HepG2 (cell line): ENCODE measurements around the gene TNFSF13B. TPM values are rescaled to one million over a fixed set of nuclear protein-coding genes. Genes with fewer than 3 reads are reported as not detected.

Experiments
- ATAC-seq: fragments of 200-7000 bp; cut with Tn5 transposase; 3 replicates; pipeline ENCODE4 v1.9.1; 2020; ENCODE audit warnings: mild to moderate bottlenecking, moderate library complexity
- BruUV-seq: library from RNA; stranded (reverse); fragments of 400-500 nt; replicated peaks from 2 replicates; lab custom pipeline; 2021; lab: Mats Ljungman, UMichigan
- CTCF ChIA-PET: fragments of 300-600 bp; formaldehyde crosslinking; extraction: SDS; loops from one replicate; lab custom pipeline; 2021; ENCODE audit warnings: low total read pairs, inconsistent platforms, low intra/inter-chr PET ratio; lab: Yijun Ruan, JAX
- POLR2A ChIA-PET: fragments of 350-600 bp; sonication (Branson Sonifier 250); formaldehyde crosslinking; loops from one replicate; lab custom pipeline; 2020; ENCODE audit warnings: antibody characterized with exemption, inconsistent platforms; lab: Yijun Ruan, JAX
- DNase-seq: peaks from one replicate; pipeline ENCODE4 v3.0.0-alpha.2; 2015; ENCODE audit warnings: low spot score
- FAIRE-seq: peaks from 3 replicates; lab custom pipeline; 2011; peaks lifted over from hg19 to GRCh38; lab: Jason Lieb, UNC
- H2AFZ ChIP-seq: one replicate; pipeline ENCODE4 v1.6.1; 2011; ENCODE audit warnings: low read length, inconsistent platforms
- H3K27ac ChIP-seq: fragments of 300-600 bp; 3 replicates; pipeline ENCODE4 v1.8.0; 2011; ENCODE audit warnings: mixed run types, mild to moderate bottlenecking, mixed read lengths, low read length, inconsistent platforms; ENCODE audit not compliant: insufficient read depth; ENCODE audit errors: extremely low read length
- H3K27me3 ChIP-seq, 2 experiments: fragments of 200-600 bp in 1 of 2; 2 replicates in 1 of 2; 3 replicates in 1 of 2; pipeline versions ENCODE4 v1.6.0 to v1.8.0; 2011; ENCODE audit warnings: low read length in 2 of 2, mild to moderate bottlenecking in 2 of 2, moderate library complexity in 2 of 2, inconsistent platforms in 1 of 2; ENCODE audit not compliant: insufficient read depth in 2 of 2, control insufficient read depth in 1 of 2
- H3K36me3 ChIP-seq, 2 experiments: fragments of 200-600 bp in 1 of 2; replicated peaks in 1 of 2; 2 replicates in 1 of 2; 3 replicates in 1 of 2; pipeline versions ENCODE4 v1.5.1 to v1.8.0; 2011; ENCODE audit warnings: low read length in 2 of 2, inconsistent platforms in 1 of 2; ENCODE audit not compliant: insufficient read depth in 2 of 2, control insufficient read depth in 1 of 2
- H3K4me1 ChIP-seq: 2 replicates; pipeline ENCODE4 v1.5.1; 2012; ENCODE audit warnings: low read length, inconsistent platforms; ENCODE audit not compliant: insufficient read depth
- H3K4me2 ChIP-seq: 2 replicates; pipeline ENCODE4 v1.6.0; 2011; ENCODE audit warnings: low read depth, low read length, inconsistent platforms
- H3K4me3 ChIP-seq, 3 experiments: fragments of 200-600 bp in 1 of 3; sonication (generic), shearing (Covaris generic) in 1 of 3; replicated peaks in 1 of 3; 2 replicates each; pipeline ENCODE4 v1.5.1; 2011 to 2016; ENCODE audit warnings: low read length in 3 of 3, inconsistent platforms in 2 of 3, low read depth in 2 of 3, mild to moderate bottlenecking in 2 of 3, control low read depth in 1 of 3, mixed read lengths in 1 of 3; ENCODE audit not compliant: insufficient read depth in 1 of 3
- H3K79me2 ChIP-seq: one replicate; pipeline ENCODE4 v1.6.1; 2011; ENCODE audit warnings: low read length, inconsistent platforms; ENCODE audit not compliant: insufficient read depth
- H3K9ac ChIP-seq: 2 replicates; pipeline ENCODE4 v1.6.0; 2011; ENCODE audit warnings: mild to moderate bottlenecking, low read depth, low read length, inconsistent platforms; ENCODE audit not compliant: insufficient read depth
- H3K9me3 ChIP-seq: 2 replicates; pipeline ENCODE4 v1.5.1; 2012; ENCODE audit warnings: mild to moderate bottlenecking, low read length
- H4K20me1 ChIP-seq: 2 replicates; pipeline ENCODE4 v1.6.0; 2011; ENCODE audit warnings: inconsistent platforms, mild to moderate bottlenecking, low read length, moderate library complexity; ENCODE audit not compliant: insufficient read depth
- PAXIP1 ChIP-seq: sonication (generic); formaldehyde crosslinking; conservative IDR thresholded peaks from 2 replicates; pipeline ENCODE4 v1.4.0; 2020; ENCODE audit warnings: mild to moderate bottlenecking, missing genetic modification reagents, moderate library complexity
- STAG1 ChIP-seq: sonication (generic); formaldehyde crosslinking; IDR thresholded peaks from 2 replicates; pipeline ENCODE4 v1.4.0; 2020; ENCODE audit warnings: missing genetic modification reagents
- TFAP4 ChIP-seq: sonication (generic); IDR thresholded peaks from 2 replicates; pipeline ENCODE4 v1.6.1; 2016; ENCODE audit warnings: low read depth, borderline replicate concordance
- TOE1 ChIP-seq: sonication (generic); formaldehyde crosslinking; IDR thresholded peaks from 2 replicates; pipeline ENCODE4 v1.4.0; 2020; ENCODE audit warnings: mild to moderate bottlenecking, missing genetic modification reagents
- ZNF101 ChIP-seq: sonication (generic); formaldehyde crosslinking; IDR thresholded peaks from 2 replicates; pipeline ENCODE4 v1.4.0; 2020; ENCODE audit warnings: mild to moderate bottlenecking, low read depth, missing genetic modification reagents, borderline replicate concordance
- ZNF136 ChIP-seq: sonication (generic); formaldehyde crosslinking; IDR thresholded peaks from 2 replicates; pipeline ENCODE4 v1.8.1; 2022; ENCODE audit warnings: low read depth, mild to moderate bottlenecking, moderate library complexity, missing genetic modification reagents
- ZNF224 ChIP-seq: sonication (generic); formaldehyde crosslinking; IDR thresholded peaks from 2 replicates; pipeline ENCODE4 v1.5.0; 2020; ENCODE audit warnings: mild to moderate bottlenecking, missing genetic modification reagents
- ZNF44 ChIP-seq: sonication (generic); formaldehyde crosslinking; IDR thresholded peaks from 2 replicates; pipeline ENCODE4 v1.5.1; 2020; ENCODE audit warnings: mild to moderate bottlenecking, missing genetic modification reagents
- ZSCAN29 ChIP-seq: sonication (generic); formaldehyde crosslinking; conservative IDR thresholded peaks from 2 replicates; pipeline ENCODE4 v1.4.0; 2020; ENCODE audit warnings: mild to moderate bottlenecking, missing genetic modification reagents
- WGBS: methylation state at CpG from one replicate; pipeline ENCODE4 v1.1.6; 2017; ENCODE audit warnings: low lambda C conversion rate; 5-methylcytosine and 5-hydroxymethylcytosine counted together
- in situ Hi-C: cut with HindIII; loops from 2 replicates; pipeline ENCODE4 v1.10.0; 2017; ENCODE audit warnings: low pct_unique_long_range_greater_than_20kb; ENCODE audit not compliant: extremely low pct_ligation_motif_present
- intact Hi-C: fragments of 100-400 bp; cut with micrococcal nuclease; formaldehyde crosslinking; loops from one replicate; pipeline ENCODE4 v1.10.0; 2022; ENCODE audit not compliant: unreplicated experiment
- polyA plus RNA-seq, 8 experiments: library from polyadenylated mRNA; depleted of rRNA in 3 of 8; stranded (reverse) in 7 of 8; unstranded in 1 of 8; fragments of >200 nt; fragmentation: Illumina TruSeq in 4 of 8; extraction: Trizol in 4 of 8; gene quantifications; 2 replicates each; pipeline versions ENCODE4 v1.2.1 to v1.2.3, GENCODE V29; 2011 to 2016; ENCODE audit warnings: low read depth in 4 of 8, missing spikeins in 1 of 8, mixed read lengths in 1 of 8; ENCODE audit not compliant: insufficient read depth in 1 of 8
- total RNA-seq, 5 experiments: library from RNA; depleted of rRNA; stranded (reverse); fragments of >200 nt; fragmentation: Illumina TruSeq; extraction: Trizol; gene quantifications; 2 replicates each; pipeline ENCODE4 v1.2.3, GENCODE V29; 2016; ENCODE audit warnings: low read depth in 1 of 5
- TF ChIP-seq, protein P1 (sequence below): IDR thresholded peaks from 2 replicates; pipeline ENCODE4 v1.6.1; 2012; ENCODE audit warnings: low read depth, low read length, improper control_type of control experiment

Gene TNFSF13B
- total and polyA plus RNA-seq, 2 of the 13 experiments (the other 11 are each of a cell fraction or from before 2014, with no cell fraction given), result 0.13 to 0.20 TPM

- Histone ChIP-seq H3K27ac (no peak overlapping the region), H3K4me3 (no peak overlapping the region), H3K36me3 (no peaks in the 10 kb centered on the region), H3K79me2 (peaks cover 20% of the 10 kb centered on the region), H3K9ac (no peak overlapping the region), H4K20me1 (peaks cover 12% of the 10 kb centered on the region), H3K27me3 (no peaks in the 10 kb centered on the region), H3K4me2 (no peak overlapping the region), H3K4me1 (peaks cover 30% of the 10 kb centered on the region), H2AFZ (no peak overlapping the region), H3K9me3 (no peaks in the 10 kb centered on the region)
- FAIRE-seq (no peak), ATAC-seq (peak; percentile 81), DNase-seq (peak; percentile 29)
- BruUV-seq, result no TSS peak
- intact Hi-C loops, result loop anchor here (5.0 kb wide), 2 partner anchors 281 to 671 kb away; no protein-coding TSS in a partner anchor
- ChIA-PET CTCF (no interaction called here), POLR2A (no interaction called here)
- 56% methylated on average over 1 of the region's 1 CpG for WGBS
- in situ Hi-C loops, result no loop called here
- 0 out of 2 replicates have a peak, but pooled peaks have one; percentile 35 for TF ChIP-seq TFAP4
- no peak for TF ChIP-seq ZNF224
Observed at GRCh38 chr13:108226184-108226583, 43.3 kb upstream of the TNFSF13B start.

DNA sequence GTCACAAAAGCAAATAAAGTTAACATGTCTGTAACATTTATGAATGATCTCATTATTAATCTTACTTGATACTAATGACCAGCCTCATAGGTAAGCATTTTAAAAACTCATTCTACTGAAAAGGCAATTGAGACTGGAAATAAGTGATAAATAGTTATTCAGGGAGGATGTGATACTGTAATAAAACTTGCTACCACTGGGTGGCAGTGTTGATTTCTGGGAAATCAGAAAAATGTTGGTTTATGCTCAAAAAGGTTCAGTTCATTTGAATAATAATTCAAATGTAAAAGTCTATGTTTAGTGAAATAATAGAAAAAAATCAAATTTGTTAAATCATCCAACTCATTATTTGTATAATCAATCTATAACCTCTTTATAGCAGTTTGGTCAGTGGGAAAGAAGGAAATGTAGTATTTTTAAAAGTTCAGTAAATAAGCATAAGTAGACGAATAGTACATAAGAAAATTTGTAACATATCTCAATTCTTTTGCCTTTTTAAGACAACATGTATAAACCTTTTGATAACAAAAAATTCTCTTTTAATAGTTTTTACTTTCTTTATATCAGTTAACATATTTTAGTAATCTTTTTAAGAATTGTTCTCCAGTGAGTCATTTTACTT lies 41.8 kb upstream of the TNFSF13B start:
- ChIA-PET CTCF (interaction anchor here (1.1 to 1.2 kb wide), 2 partner anchors 95 to 668 kb away, joined by 3 read pairs; no protein-coding TSS in a partner anchor), POLR2A (no interaction called here)
- Histone ChIP-seq H3K9ac (no peak overlapping the region), H3K79me2 (peaks cover 14% of the 10 kb centered on the region), H3K27ac (no peak overlapping the region), H3K4me1 (peaks cover 31% of the 10 kb centered on the region), H3K9me3 (no peaks in the 10 kb centered on the region), H3K4me2 (no peak overlapping the region), H3K4me3 (no peak overlapping the region), H2AFZ (no peak overlapping the region), H3K27me3 (no peaks in the 10 kb centered on the region), H4K20me1 (peaks cover 12% of the 10 kb centered on the region), H3K36me3 (no peaks in the 10 kb centered on the region)
- ATAC-seq (no peak), DNase-seq (peak; percentile 21), FAIRE-seq (no peak)
- BruUV-seq, result no TSS peak
- in situ Hi-C loops, result no loop called here
- intact Hi-C loops, result loop anchor here (5.0 kb wide), 2 partner anchors 280 to 670 kb away; no protein-coding TSS in a partner anchor
- whole genome bisulfite sequencing, result 91% methylated on average over 1 of the region's 1 CpG
- TF ChIP-seq, protein P1, sequence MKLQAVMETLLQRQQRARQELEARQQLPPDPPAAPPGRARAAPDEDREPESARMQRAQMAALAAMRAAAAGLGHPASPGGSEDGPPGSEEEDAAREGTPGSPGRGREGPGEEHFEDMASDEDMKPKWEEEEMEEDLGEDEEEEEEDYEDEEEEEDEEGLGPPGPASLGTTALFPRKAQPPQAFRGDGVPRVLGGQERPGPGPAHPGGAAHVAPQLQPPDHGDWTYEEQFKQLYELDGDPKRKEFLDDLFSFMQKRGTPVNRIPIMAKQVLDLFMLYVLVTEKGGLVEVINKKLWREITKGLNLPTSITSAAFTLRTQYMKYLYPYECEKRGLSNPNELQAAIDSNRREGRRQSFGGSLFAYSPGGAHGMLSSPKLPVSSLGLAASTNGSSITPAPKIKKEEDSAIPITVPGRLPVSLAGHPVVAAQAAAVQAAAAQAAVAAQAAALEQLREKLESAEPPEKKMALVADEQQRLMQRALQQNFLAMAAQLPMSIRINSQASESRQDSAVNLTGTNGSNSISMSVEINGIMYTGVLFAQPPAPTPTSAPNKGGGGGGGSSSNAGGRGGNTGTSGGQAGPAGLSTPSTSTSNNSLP, result peak; percentile 90
- TF ChIP-seq ZSCAN29 (CRISPR knock-in tag) (no peak), ZNF101 (CRISPR knock-in tag) (no peak), STAG1 (CRISPR knock-in tag) (peak; percentile 36; the same call in 1 of the 2 replicates), ZNF44 (no peak), PAXIP1 (CRISPR knock-in tag) (no peak), ZNF136 (CRISPR knock-in tag) (no peak), TOE1 (no peak)
